GM12878 (cell line): ENCODE results near the gene RGS19. TPM values are rescaled to one million over a fixed set of nuclear protein-coding genes. Genes with fewer than 3 reads are reported as not detected.
A peak's percentile ranks its signal among the peaks of the same experiment; 100 is the strongest.

ENCODE experiments used
- ASH2L ChIP-seq: fragments of 300-600, 200-600 bp; sonication (generic); IDR thresholded peaks from 2 replicates; pipeline ENCODE4 v1.6.1; 2017; ENCODE audit warnings: low read depth, mild to moderate bottlenecking, borderline replicate concordance
- ATF7 ChIP-seq: fragments of 450-650 bp; IDR thresholded peaks from 2 replicates; pipeline ENCODE4 v1.6.1; 2016; ENCODE audit warnings: low read depth, mild to moderate bottlenecking
- BHLHE40 ChIP-seq, 2 experiments: fragments of 450-650 bp in 1 of 2; IDR thresholded peaks; 2 replicates each; pipeline ENCODE4 v1.6.1; 2011 to 2017; ENCODE audit warnings: low read depth in 2 of 2, borderline replicate concordance in 1 of 2, improper control_type of control experiment in 1 of 2, low read length in 1 of 2, mild to moderate bottlenecking in 1 of 2
- CBFB ChIP-seq: IDR thresholded peaks from 2 replicates; pipeline ENCODE4 v1.6.1; 2016; ENCODE audit warnings: antibody characterized with exemption, low read depth
- EP300 ChIP-seq, 2 experiments: fragments of 150-350 bp in 1 of 2; IDR thresholded peaks; 2 replicates each; pipeline ENCODE4 v1.6.1; 2011 to 2012; ENCODE audit warnings: low read depth in 2 of 2, low read length in 2 of 2, borderline replicate concordance in 1 of 2, improper control_type of control experiment in 1 of 2, inconsistent platforms in 1 of 2; ENCODE audit not compliant: control insufficient read depth in 1 of 2
- FOS ChIP-seq: IDR thresholded peaks from 3 replicates; pipeline ENCODE4 v1.6.1; 2011; ENCODE audit warnings: borderline replicate concordance; ENCODE audit not compliant: insufficient read length; ENCODE audit errors: extremely low read depth
- HDGF ChIP-seq: fragments of 450-650 bp; IDR thresholded peaks from 2 replicates; pipeline ENCODE4 v1.6.1; 2016; ENCODE audit warnings: antibody characterized with exemption
- IKZF1 ChIP-seq: fragments of 450-650 bp; conservative IDR thresholded peaks from 2 replicates; pipeline ENCODE4 v1.6.1; 2017; ENCODE audit warnings: antibody characterized with exemption, mild to moderate bottlenecking
- IRF3 ChIP-seq: fragments of 450-650 bp; IDR thresholded peaks from 2 replicates; pipeline ENCODE4 v1.6.1; 2014; ENCODE audit warnings: mild to moderate bottlenecking
- MEF2B ChIP-seq: fragments of 450-650 bp; IDR thresholded peaks from 2 replicates; pipeline ENCODE4 v1.6.1; 2018; ENCODE audit warnings: mild to moderate bottlenecking, moderate library complexity; ENCODE audit not compliant: partially characterized antibody, poor library complexity, severe bottlenecking
- MLLT1 ChIP-seq: fragments of 450-650 bp; IDR thresholded peaks from 2 replicates; pipeline ENCODE4 v1.6.1; 2016; ENCODE audit warnings: mild to moderate bottlenecking
- PAX5 ChIP-seq: IDR thresholded peaks from 2 replicates; pipeline ENCODE4 v1.6.1; 2011; ENCODE audit warnings: low read depth, low read length, borderline replicate concordance
- RB1 ChIP-seq: fragments of 450-650 bp; formaldehyde crosslinking; IDR thresholded peaks from 2 replicates; pipeline ENCODE4 v1.6.1; 2017; ENCODE audit warnings: mild to moderate bottlenecking, borderline replicate concordance
- RELA ChIP-seq: fragments of 450-650 bp; IDR thresholded peaks from 2 replicates; pipeline ENCODE4 v1.8.0; 2014; ENCODE audit warnings: borderline replicate concordance; ENCODE audit not compliant: partially characterized antibody
- SIN3A ChIP-seq: IDR thresholded peaks from 2 replicates; pipeline ENCODE4 v1.6.1; 2012; ENCODE audit warnings: low read depth, low read length, improper control_type of control experiment
- WRNIP1 ChIP-seq: IDR thresholded peaks from 2 replicates; pipeline ENCODE4 v1.6.1; 2011; ENCODE audit warnings: low read depth, low read length, improper control_type of control experiment, borderline replicate concordance
- ZNF217 ChIP-seq: fragments of 450-650 bp; IDR thresholded peaks from 2 replicates; pipeline ENCODE4 v1.6.1; 2017; ENCODE audit warnings: antibody characterized with exemption, mild to moderate bottlenecking
- polyA plus RNA-seq, 11 experiments: library from polyadenylated mRNA; depleted of rRNA in 4 of 11; unstranded in 6 of 11; stranded (reverse) in 5 of 11; fragments of >200 nt; fragmentation: Nextera tagmentation in 4 of 11; fragmentation: Illumina TruSeq in 1 of 11; extraction: Ambion mirVana in 4 of 11; extraction: Trizol in 1 of 11; gene quantifications; 1 replicate in 1 of 11; 2 replicates in 10 of 11; pipeline versions ENCODE4 v1.2.1 to v1.2.3, GENCODE V29; 2011 to 2016; ENCODE audit warnings: inconsistent platforms in 2 of 11, missing spikeins in 2 of 11, low read depth in 1 of 11
- total RNA-seq, 4 experiments: library from RNA; depleted of rRNA in 3 of 4; stranded (reverse); fragments of >200 nt in 3 of 4; fragmentation: Illumina TruSeq in 1 of 4; extraction: Trizol in 1 of 4; gene quantifications; 2 replicates each; pipeline versions ENCODE4 v1.2.1 to v1.2.3, GENCODE V29; 2013 to 2021
- TF ChIP-seq, protein P1 (sequence below): fragments of 450-650 bp; formaldehyde crosslinking; IDR thresholded peaks from 2 replicates; pipeline ENCODE4 v1.5.0; 2022; ENCODE audit warnings: mild to moderate bottlenecking, missing genetic modification characterization
- TF ChIP-seq, protein P2 (sequence below): IDR thresholded peaks from 2 replicates; pipeline ENCODE4 v1.6.1; 2011; ENCODE audit warnings: low read depth, low read length, improper control_type of control experiment, borderline replicate concordance

RGS19 gene
- total and polyA plus RNA-seq, 10 of the 15 experiments (the other 5 are each of a cell fraction or from before 2014, with no cell fraction given) = 0.82 to 62.4 (median 39.8) TPM

GRCh38 chr20:64055893-64056638, 23.3 kb downstream of the RGS19 start (continued):
- no peak for TF ChIP-seq PAX5
- peak; percentile 90 for TF ChIP-seq ZNF217
- TF ChIP-seq SIN3A = no peak
- TF ChIP-seq RB1 = no peak
- peak; percentile 42 for TF ChIP-seq IKZF1
- TF ChIP-seq MEF2B = peak; percentile 89
- TF ChIP-seq FOS = no peak
- no peak for TF ChIP-seq IRF3
- TF ChIP-seq BHLHE40 (IDR thresholded peaks at IDR 0.05; ENCODE audit: borderline replicate concordance in 1 of 2, low read depth in 2 of 2, low read length in 1 of 2) = no peak
- TF ChIP-seq, protein P1, sequence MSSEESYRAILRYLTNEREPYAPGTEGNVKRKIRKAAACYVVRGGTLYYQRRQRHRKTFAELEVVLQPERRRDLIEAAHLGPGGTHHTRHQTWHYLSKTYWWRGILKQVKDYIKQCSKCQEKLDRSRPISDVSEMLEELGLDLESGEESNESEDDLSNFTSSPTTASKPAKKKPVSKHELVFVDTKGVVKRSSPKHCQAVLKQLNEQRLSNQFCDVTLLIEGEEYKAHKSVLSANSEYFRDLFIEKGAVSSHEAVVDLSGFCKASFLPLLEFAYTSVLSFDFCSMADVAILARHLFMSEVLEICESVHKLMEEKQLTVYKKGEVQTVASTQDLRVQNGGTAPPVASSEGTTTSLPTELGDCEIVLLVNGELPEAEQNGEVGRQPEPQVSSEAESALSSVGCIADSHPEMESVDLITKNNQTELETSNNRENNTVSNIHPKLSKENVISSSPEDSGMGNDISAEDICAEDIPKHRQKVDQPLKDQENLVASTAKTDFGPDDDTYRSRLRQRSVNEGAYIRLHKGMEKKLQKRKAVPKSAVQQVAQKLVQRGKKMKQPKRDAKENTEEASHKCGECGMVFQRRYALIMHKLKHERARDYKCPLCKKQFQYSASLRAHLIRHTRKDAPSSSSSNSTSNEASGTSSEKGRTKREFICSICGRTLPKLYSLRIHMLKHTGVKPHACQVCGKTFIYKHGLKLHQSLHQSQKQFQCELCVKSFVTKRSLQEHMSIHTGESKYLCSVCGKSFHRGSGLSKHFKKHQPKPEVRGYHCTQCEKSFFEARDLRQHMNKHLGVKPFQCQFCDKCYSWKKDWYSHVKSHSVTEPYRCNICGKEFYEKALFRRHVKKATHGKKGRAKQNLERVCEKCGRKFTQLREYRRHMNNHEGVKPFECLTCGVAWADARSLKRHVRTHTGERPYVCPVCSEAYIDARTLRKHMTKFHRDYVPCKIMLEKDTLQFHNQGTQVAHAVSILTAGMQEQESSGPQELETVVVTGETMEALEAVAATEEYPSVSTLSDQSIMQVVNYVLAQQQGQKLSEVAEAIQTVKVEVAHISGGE (CRISPR knock-in tag) = no peak
- TF ChIP-seq RELA = peak; percentile 29
- TF ChIP-seq WRNIP1 = no peak
- TF ChIP-seq ATF7 = no peak
- no peak for TF ChIP-seq HDGF
- TF ChIP-seq EP300 (IDR thresholded peaks at IDR 0.05; ENCODE audit: borderline replicate concordance in 1 of 2, control insufficient read depth in 1 of 2, low read depth in 2 of 2, low read length in 2 of 2) = no peak
- TF ChIP-seq ASH2L = no peak
- TF ChIP-seq, protein P2, sequence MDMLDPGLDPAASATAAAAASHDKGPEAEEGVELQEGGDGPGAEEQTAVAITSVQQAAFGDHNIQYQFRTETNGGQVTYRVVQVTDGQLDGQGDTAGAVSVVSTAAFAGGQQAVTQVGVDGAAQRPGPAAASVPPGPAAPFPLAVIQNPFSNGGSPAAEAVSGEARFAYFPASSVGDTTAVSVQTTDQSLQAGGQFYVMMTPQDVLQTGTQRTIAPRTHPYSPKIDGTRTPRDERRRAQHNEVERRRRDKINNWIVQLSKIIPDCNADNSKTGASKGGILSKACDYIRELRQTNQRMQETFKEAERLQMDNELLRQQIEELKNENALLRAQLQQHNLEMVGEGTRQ = no peak
- TF ChIP-seq MLLT1 = no peak
- TF ChIP-seq CBFB = no peak
